Tibial nerve (tissue), 4 donors: ENCODE measurements around the gene CLDN1. TPM values are rescaled to one million over a fixed set of nuclear protein-coding genes. Genes with fewer than 3 reads are reported as not detected.

Experiments
- DNase-seq, 2 donors: peaks; one replicate each; pipeline ENCODE4 v3.0.0-alpha.2; 2019; ENCODE audit warnings: low spot score in 2 of 2
- H3K27ac ChIP-seq, 4 donors: fragments of 200-600 bp; sonication (generic) in 3 of 4; one replicate each; pipeline ENCODE4 v1.5.1; 2017 to 2019; ENCODE audit warnings: mild to moderate bottlenecking in 1 of 4
- H3K27me3 ChIP-seq, 2 donors: fragments of 200-600 bp; sonication (generic) in 1 of 2; one replicate each; pipeline versions ENCODE4 v1.5.1 to v1.6.0; 2017 to 2019
- H3K36me3 ChIP-seq, 3 donors: fragments of 200-600 bp; sonication (generic); one replicate each; pipeline ENCODE4 v1.5.1; 2018 to 2019
- H3K4me1 ChIP-seq, 4 donors: fragments of 200-600 bp; sonication (generic) in 3 of 4; one replicate each; pipeline ENCODE4 v1.5.1; 2017 to 2019
- H3K4me3 ChIP-seq, 4 donors: fragments of 200-600 bp; sonication (generic) in 3 of 4; one replicate each; pipeline ENCODE4 v1.5.1; 2017 to 2019; ENCODE audit warnings: mild to moderate bottlenecking in 1 of 4, moderate library complexity in 1 of 4
- H3K9me3 ChIP-seq, 4 donors: fragments of 200-600 bp; sonication (generic) in 3 of 4; one replicate each; pipeline ENCODE4 v1.5.1; 2017 to 2019
- EP300 ChIP-seq, 2 donors: sonication (generic); formaldehyde crosslinking; IDR thresholded peaks; one replicate each; pipeline ENCODE4 v1.6.1; 2017; ENCODE audit warnings: antibody characterized with exemption in 2 of 2, mild to moderate bottlenecking in 1 of 2
- POLR2A ChIP-seq, 2 donors: fragments of 450-650 bp; IDR thresholded peaks; one replicate each; pipeline ENCODE4 v1.6.1; 2017; ENCODE audit warnings: antibody characterized with exemption in 2 of 2, mild to moderate bottlenecking in 2 of 2, moderate library complexity in 2 of 2
- WGBS, 2 donors: methylation state at CpG; one replicate each; pipeline ENCODE4 v1.1.5; 2018; 5-methylcytosine and 5-hydroxymethylcytosine counted together
- total RNA-seq, 4 donors: library from RNA; depleted of rRNA; stranded (reverse); fragments of >200 nt; gene quantifications; one replicate each; pipeline ENCODE4 v1.1.0, GENCODE V29; 2016
- TF ChIP-seq, protein P1 (sequence below), 5 experiments: fragments of 200-600 bp in 3 of 5; fragments of 450-650 bp in 2 of 5; sonication (generic) in 3 of 5; IDR thresholded peaks; one replicate each; pipeline ENCODE4 v1.5.1; 2016 to 2019; ENCODE audit warnings: antibody characterized with exemption in 5 of 5, mild to moderate bottlenecking in 3 of 5, moderate library complexity in 2 of 5

Gene CLDN1
- total RNA-seq, 4 donors from 2014 or later: 74.7 to 208 (median 133) TPM

DNA sequence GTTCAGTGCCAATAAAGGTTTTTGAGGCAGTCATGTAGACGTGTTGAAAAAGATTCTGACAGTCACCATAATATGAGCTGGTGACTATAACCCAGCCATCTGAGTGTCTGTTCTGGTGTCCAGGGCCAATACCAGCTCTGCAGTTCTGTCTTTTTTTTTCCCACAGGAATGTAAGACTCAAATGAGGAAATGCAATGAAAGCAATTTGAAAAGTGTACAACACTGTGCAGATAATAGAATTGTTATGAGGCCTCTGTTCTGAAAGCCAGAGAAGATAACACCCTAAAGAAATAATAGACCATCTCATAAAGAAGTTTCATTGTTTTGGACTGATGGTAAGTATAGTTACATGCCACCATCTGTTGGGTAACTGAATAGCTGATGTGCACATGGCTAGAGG, 57.1 kb downstream of the CLDN1 start:
- DNase-seq: no peak
- Histone ChIP-seq H3K9me3 (no peaks in the 10 kb centered on the region), H3K27ac (peak overlapping the region in 2 of 4 donors; percentile 19 to 54), H3K36me3 (no peaks in the 10 kb centered on the region), H3K4me3 (no peak overlapping the region), H3K4me1 (peaks cover 0 to 22% (median 0%) of the 10 kb centered on the region in 4 donors), H3K27me3 (no peaks in the 10 kb centered on the region)
- 78 to 83% methylated on average over 1 of the region's 1 CpG for WGBS, 2 donors
- TF ChIP-seq, protein P1, sequence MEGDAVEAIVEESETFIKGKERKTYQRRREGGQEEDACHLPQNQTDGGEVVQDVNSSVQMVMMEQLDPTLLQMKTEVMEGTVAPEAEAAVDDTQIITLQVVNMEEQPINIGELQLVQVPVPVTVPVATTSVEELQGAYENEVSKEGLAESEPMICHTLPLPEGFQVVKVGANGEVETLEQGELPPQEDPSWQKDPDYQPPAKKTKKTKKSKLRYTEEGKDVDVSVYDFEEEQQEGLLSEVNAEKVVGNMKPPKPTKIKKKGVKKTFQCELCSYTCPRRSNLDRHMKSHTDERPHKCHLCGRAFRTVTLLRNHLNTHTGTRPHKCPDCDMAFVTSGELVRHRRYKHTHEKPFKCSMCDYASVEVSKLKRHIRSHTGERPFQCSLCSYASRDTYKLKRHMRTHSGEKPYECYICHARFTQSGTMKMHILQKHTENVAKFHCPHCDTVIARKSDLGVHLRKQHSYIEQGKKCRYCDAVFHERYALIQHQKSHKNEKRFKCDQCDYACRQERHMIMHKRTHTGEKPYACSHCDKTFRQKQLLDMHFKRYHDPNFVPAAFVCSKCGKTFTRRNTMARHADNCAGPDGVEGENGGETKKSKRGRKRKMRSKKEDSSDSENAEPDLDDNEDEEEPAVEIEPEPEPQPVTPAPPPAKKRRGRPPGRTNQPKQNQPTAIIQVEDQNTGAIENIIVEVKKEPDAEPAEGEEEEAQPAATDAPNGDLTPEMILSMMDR (IDR thresholded peaks at IDR 0.05): no peak
- TF ChIP-seq POLR2A (IDR thresholded peaks at IDR 0.05): no peak
- no peak for TF ChIP-seq EP300 (IDR thresholded peaks at IDR 0.05)

- Histone ChIP-seq H3K4me1 (peaks cover 0 to 41% (median 0%) of the 10 kb centered on the region in 4 donors), H3K36me3 (no peaks in the 10 kb centered on the region), H3K27ac (peak overlapping the region in 2 of 4 donors; percentile 12 to 71), H3K9me3 (no peaks in the 10 kb centered on the region), H3K27me3 (no peaks in the 10 kb centered on the region), H3K4me3 (peak overlapping the region in 1 of 4 donors; percentile 18)
- TF ChIP-seq EP300 (IDR thresholded peaks at IDR 0.05): peak in 1 of 2 donors; percentile 68
- TF ChIP-seq, protein P1 (IDR thresholded peaks at IDR 0.05): no peak
- DNase-seq: peak in 1 of 2 donors; percentile 18
Observed at GRCh38 chr3:190261740-190262139, 60.5 kb downstream of the CLDN1 start.

GRCh38 chr3:190261015-190261414, 61.2 kb downstream of the CLDN1 start:
- WGBS, 2 donors: 24 to 29% methylated on average over 3 of the region's 3 CpGs
- Histone ChIP-seq H3K27ac (peak overlapping the region; percentile 47 to 76 (median 62)), H3K27me3 (no peaks in the 10 kb centered on the region)

GRCh38 chr3:190260301-190260700, 61.9 kb downstream of the CLDN1 start:
- H3K4me3 ChIP-seq: no peak overlapping the region
- peaks cover 0 to 34% (median 0%) of the 10 kb centered on the region in 4 donors for H3K4me1 ChIP-seq
- no peak for DNase-seq
- WGBS, 2 donors: 56 to 63% methylated on average over 2 of the region's 2 CpGs
- no peaks in the 10 kb centered on the region for H3K27me3 ChIP-seq
- TF ChIP-seq, protein P1 (IDR thresholded peaks at IDR 0.05): no peak
- no peaks in the 10 kb centered on the region for H3K9me3 ChIP-seq
- H3K27ac ChIP-seq: peak overlapping the region; percentile 47 to 76 (median 62)
- H3K36me3 ChIP-seq: no peaks in the 10 kb centered on the region

More at GRCh38 chr3:190261015-190261414, 61.2 kb downstream of the CLDN1 start:
- Histone ChIP-seq H3K9me3 (no peaks in the 10 kb centered on the region), H3K4me3 (no peak overlapping the region), H3K36me3 (no peaks in the 10 kb centered on the region), H3K4me1 (peaks cover 0 to 34% (median 0%) of the 10 kb centered on the region in 4 donors)
- DNase-seq: peak in 1 of 2 donors; percentile 16
- TF ChIP-seq EP300 (IDR thresholded peaks at IDR 0.05): peak in 1 of 2 donors; percentile 44
- TF ChIP-seq, protein P1 (IDR thresholded peaks at IDR 0.05): no peak
- TF ChIP-seq POLR2A (IDR thresholded peaks at IDR 0.05): peak in 1 of 2 donors; percentile 15

- Histone ChIP-seq H3K27ac (peak overlapping the region in 2 of 4 donors; percentile 24 to 60), H3K4me3 (no peak overlapping the region), H3K27me3 (no peaks in the 10 kb centered on the region), H3K4me1 (peaks cover 0 to 34% (median 0%) of the 10 kb centered on the region in 4 donors), H3K36me3 (no peaks in the 10 kb centered on the region), H3K9me3 (no peaks in the 10 kb centered on the region)
- WGBS, 2 donors: 49 to 61% methylated on average over 5 of the region's 5 CpGs
- DNase-seq: no peak
- TF ChIP-seq, protein P1 (IDR thresholded peaks at IDR 0.05): no peak
- no peak for TF ChIP-seq POLR2A (IDR thresholded peaks at IDR 0.05)
- TF ChIP-seq EP300 (IDR thresholded peaks at IDR 0.05): no peak
Observed at GRCh38 chr3:190258634-190259033, 63.6 kb downstream of the CLDN1 start.

Other genes starting within 250 kb of the CLDN1 start
- gene P3H2, start 201.5 kb downstream of the CLDN1 start, total RNA-seq: 10 to 100 TPM in 2 of 4 donors, 1 to 10 TPM in 2; 2.7 to 17.9 (median 12.9) TPM
- under 1 TPM in 1 of 4 donors, not detected in 3; 0.44 TPM for gene CLDN16, start 65.7 kb upstream of the CLDN1 start, total RNA-seq
- gene TMEM207, start 127.5 kb upstream of the CLDN1 start, total RNA-seq: not detected
- gene IL1RAP, start 191.6 kb upstream of the CLDN1 start, total RNA-seq: 10 to 100 TPM in 2 of 4 donors, 1 to 10 TPM in 2; 7.2 to 24.5 (median 11.8) TPM